Measurements from ENCODE around the gene TTYH3. TPM values are rescaled to one million over a fixed set of nuclear protein-coding genes. Genes with fewer than 3 reads are reported as not detected.
"Not testable (repeated sequence)": the region's sequence is repeated elsewhere in the genome, so short reads cannot be mapped to it uniquely, and the experiment has no call there.

TTYH3 gene
- total RNA-seq, 1 donor from 2014 or later: 18.8 TPM

DNA sequence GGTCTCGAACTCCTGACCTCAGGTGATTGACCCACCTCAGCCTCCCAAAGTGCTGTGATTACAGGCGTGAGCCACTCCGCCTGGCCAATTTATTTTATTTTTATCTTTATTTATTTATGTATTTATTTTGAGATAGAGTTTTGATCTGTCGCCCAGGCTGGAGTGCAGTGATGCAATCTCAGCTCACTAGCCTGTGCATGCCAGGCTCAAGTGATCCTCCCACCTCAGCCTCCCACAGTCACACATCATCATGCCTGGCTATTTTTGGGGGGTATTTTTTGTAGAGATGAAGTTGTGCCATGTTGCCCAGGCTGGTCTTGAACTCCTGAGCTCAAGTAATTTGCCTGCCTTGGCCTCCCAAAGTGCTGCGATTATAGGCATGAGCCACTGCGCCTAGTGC, 41.4 kb downstream of the TTYH3 start:
- H3K9me3 ChIP-seq (ENCODE audit: control insufficient read depth in 3 of 3, low read length in 3 of 3); H3K27ac ChIP-seq (ENCODE audit: low read depth, low read length); H3K4me3 ChIP-seq (ENCODE audit: low read length in 3 of 3); H3K9ac ChIP-seq (ENCODE audit: low read depth in 1 of 3, low read length in 3 of 3); H3K36me3 ChIP-seq (ENCODE audit: control insufficient read depth in 3 of 3, insufficient read depth in 3 of 3, low read length in 3 of 3); H3K4me1 ChIP-seq (ENCODE audit: control insufficient read depth in 3 of 3, insufficient read depth in 3 of 3, low read length in 3 of 3): not testable (repeated sequence)
- peaks cover 13 to 20% (median 19%) of the 10 kb centered on the region in 3 donors for H3K27me3 ChIP-seq (ENCODE audit: control insufficient read depth in 3 of 3, insufficient read depth in 3 of 3, low read length in 3 of 3)

DNA sequence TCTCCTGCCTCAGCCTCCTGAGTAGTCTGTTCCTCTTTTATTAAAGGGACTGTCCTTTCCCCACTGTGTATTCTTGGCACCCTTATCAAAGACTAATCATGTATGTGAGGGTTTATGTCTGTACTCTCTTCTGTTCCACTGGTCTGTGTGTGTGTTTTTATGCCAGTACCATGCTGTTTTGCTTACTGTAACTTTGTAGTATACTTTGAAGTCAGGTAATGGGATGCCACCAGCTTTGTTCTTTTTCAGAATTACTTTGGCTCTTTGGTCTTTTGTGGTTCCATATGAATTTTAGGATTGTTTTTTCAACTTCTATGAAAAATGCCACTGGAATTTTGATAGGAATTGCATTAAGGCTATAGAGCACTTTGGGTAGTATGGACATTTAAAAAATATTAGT, 42.1 kb downstream of the TTYH3 start:
- H3K4me1 ChIP-seq (ENCODE audit: control insufficient read depth in 3 of 3, insufficient read depth in 3 of 3, low read length in 3 of 3): peaks cover 0 to 5% (median 0%) of the 10 kb centered on the region in 3 donors
- H3K27me3 ChIP-seq (ENCODE audit: control insufficient read depth in 3 of 3, insufficient read depth in 3 of 3, low read length in 3 of 3): peaks cover 10 to 16% (median 15%) of the 10 kb centered on the region in 3 donors
- no peak overlapping the region for H3K27ac ChIP-seq (ENCODE audit: low read depth, low read length)
- no peaks in the 10 kb centered on the region for H3K36me3 ChIP-seq (ENCODE audit: control insufficient read depth in 3 of 3, insufficient read depth in 3 of 3, low read length in 3 of 3)
- peaks cover 0 to 3% (median 0%) of the 10 kb centered on the region in 3 donors for H3K9me3 ChIP-seq (ENCODE audit: control insufficient read depth in 3 of 3, low read length in 3 of 3)
- H3K4me3 ChIP-seq (ENCODE audit: low read length in 3 of 3): no peak overlapping the region
- H3K9ac ChIP-seq (ENCODE audit: low read depth in 1 of 3, low read length in 3 of 3): no peak overlapping the region

- no peak overlapping the region for H3K27ac ChIP-seq (ENCODE audit: low read depth, low read length)
- peaks cover 0 to 5% (median 0%) of the 10 kb centered on the region in 3 donors for H3K4me1 ChIP-seq (ENCODE audit: control insufficient read depth in 3 of 3, insufficient read depth in 3 of 3, low read length in 3 of 3)
- peaks cover 0 to 3% (median 0%) of the 10 kb centered on the region in 3 donors for H3K9me3 ChIP-seq (ENCODE audit: control insufficient read depth in 3 of 3, low read length in 3 of 3)
- H3K27me3 ChIP-seq (ENCODE audit: control insufficient read depth in 3 of 3, insufficient read depth in 3 of 3, low read length in 3 of 3): peaks cover 14 to 16% (median 15%) of the 10 kb centered on the region in 3 donors
- no peak overlapping the region for H3K4me3 ChIP-seq (ENCODE audit: low read length in 3 of 3)
- no peaks in the 10 kb centered on the region for H3K36me3 ChIP-seq (ENCODE audit: control insufficient read depth in 3 of 3, insufficient read depth in 3 of 3, low read length in 3 of 3)
- no peak overlapping the region for H3K9ac ChIP-seq (ENCODE audit: low read depth in 1 of 3, low read length in 3 of 3)
These were observed 43.5 kb downstream of the TTYH3 start for GRCh38 chr7:2675256-2675764.

- not testable (repeated sequence) for H3K9me3 ChIP-seq (ENCODE audit: control insufficient read depth in 3 of 3, low read length in 3 of 3)
- H3K27me3 ChIP-seq (ENCODE audit: control insufficient read depth in 3 of 3, insufficient read depth in 3 of 3, low read length in 3 of 3): peaks cover 6 to 19% (median 13%) of the 10 kb centered on the region in 3 donors
These were observed 44.8 kb downstream of the TTYH3 start for GRCh38 chr7:2676576-2676975.

GRCh38 chr7:2678454-2678853, 46.7 kb downstream of the TTYH3 start:
- not testable (repeated sequence) for H3K4me3 ChIP-seq (ENCODE audit: low read length in 3 of 3); H3K27ac ChIP-seq (ENCODE audit: low read depth, low read length); H3K4me1 ChIP-seq (ENCODE audit: control insufficient read depth in 3 of 3, insufficient read depth in 3 of 3, low read length in 3 of 3); H3K9ac ChIP-seq (ENCODE audit: low read depth in 1 of 3, low read length in 3 of 3); H3K9me3 ChIP-seq (ENCODE audit: control insufficient read depth in 3 of 3, low read length in 3 of 3); H3K36me3 ChIP-seq (ENCODE audit: control insufficient read depth in 3 of 3, insufficient read depth in 3 of 3, low read length in 3 of 3)
- H3K27me3 ChIP-seq (ENCODE audit: control insufficient read depth in 3 of 3, insufficient read depth in 3 of 3, low read length in 3 of 3): peaks cover 14 to 32% (median 26%) of the 10 kb centered on the region in 3 donors

More at GRCh38 chr7:2676576-2676975, 44.8 kb downstream of the TTYH3 start:
- H3K4me1 ChIP-seq (ENCODE audit: control insufficient read depth in 3 of 3, insufficient read depth in 3 of 3, low read length in 3 of 3); H3K36me3 ChIP-seq (ENCODE audit: control insufficient read depth in 3 of 3, insufficient read depth in 3 of 3, low read length in 3 of 3); H3K27ac ChIP-seq (ENCODE audit: low read depth, low read length); H3K4me3 ChIP-seq (ENCODE audit: low read length in 3 of 3); H3K9ac ChIP-seq (ENCODE audit: low read depth in 1 of 3, low read length in 3 of 3): not testable (repeated sequence)

GRCh38 chr7:2679135-2680127, 47.6 kb downstream of the TTYH3 start:
- H3K27ac ChIP-seq (ENCODE audit: low read depth, low read length); H3K36me3 ChIP-seq (ENCODE audit: control insufficient read depth in 3 of 3, insufficient read depth in 3 of 3, low read length in 3 of 3); H3K9me3 ChIP-seq (ENCODE audit: control insufficient read depth in 3 of 3, low read length in 3 of 3); H3K4me1 ChIP-seq (ENCODE audit: control insufficient read depth in 3 of 3, insufficient read depth in 3 of 3, low read length in 3 of 3); H3K4me3 ChIP-seq (ENCODE audit: low read length in 3 of 3); H3K9ac ChIP-seq (ENCODE audit: low read depth in 1 of 3, low read length in 3 of 3): not testable (repeated sequence)
- H3K27me3 ChIP-seq (ENCODE audit: control insufficient read depth in 3 of 3, insufficient read depth in 3 of 3, low read length in 3 of 3): peaks cover 17 to 36% (median 27%) of the 10 kb centered on the region in 3 donors

GRCh38 chr7:2680256-2680655, 48.5 kb downstream of the TTYH3 start:
- no peak overlapping the region for H3K27ac ChIP-seq (ENCODE audit: low read depth, low read length)
- H3K36me3 ChIP-seq (ENCODE audit: control insufficient read depth in 3 of 3, insufficient read depth in 3 of 3, low read length in 3 of 3): no peaks in the 10 kb centered on the region
- no peak overlapping the region for H3K4me3 ChIP-seq (ENCODE audit: low read length in 3 of 3)
- H3K4me1 ChIP-seq (ENCODE audit: control insufficient read depth in 3 of 3, insufficient read depth in 3 of 3, low read length in 3 of 3): no peaks in the 10 kb centered on the region
- no peak overlapping the region for H3K9ac ChIP-seq (ENCODE audit: low read depth in 1 of 3, low read length in 3 of 3)
- H3K9me3 ChIP-seq (ENCODE audit: control insufficient read depth in 3 of 3, low read length in 3 of 3): peaks cover 0 to 3% (median 0%) of the 10 kb centered on the region in 3 donors
- H3K27me3 ChIP-seq (ENCODE audit: control insufficient read depth in 3 of 3, insufficient read depth in 3 of 3, low read length in 3 of 3): peaks cover 18 to 38% (median 29%) of the 10 kb centered on the region in 3 donors

- Histone ChIP-seq H3K9ac (ENCODE audit: low read depth in 1 of 3, low read length in 3 of 3) (no peak overlapping the region), H3K36me3 (ENCODE audit: control insufficient read depth in 3 of 3, insufficient read depth in 3 of 3, low read length in 3 of 3) (no peaks in the 10 kb centered on the region), H3K4me1 (ENCODE audit: control insufficient read depth in 3 of 3, insufficient read depth in 3 of 3, low read length in 3 of 3) (no peaks in the 10 kb centered on the region), H3K4me3 (ENCODE audit: low read length in 3 of 3) (no peak overlapping the region), H3K27ac (ENCODE audit: low read depth, low read length) (no peak overlapping the region), H3K9me3 (ENCODE audit: control insufficient read depth in 3 of 3, low read length in 3 of 3) (no peaks in the 10 kb centered on the region), H3K27me3 (ENCODE audit: control insufficient read depth in 3 of 3, insufficient read depth in 3 of 3, low read length in 3 of 3) (peaks cover 20 to 40% (median 32%) of the 10 kb centered on the region in 3 donors)
These were observed 49.2 kb downstream of the TTYH3 start for GRCh38 chr7:2680792-2681490.

GRCh38 chr7:2681929-2682799, 50.4 kb downstream of the TTYH3 start:
- Histone ChIP-seq H3K4me1 (ENCODE audit: control insufficient read depth in 3 of 3, insufficient read depth in 3 of 3, low read length in 3 of 3) (peaks cover 0 to under 1% (median 0%) of the 10 kb centered on the region in 3 donors), H3K27me3 (ENCODE audit: control insufficient read depth in 3 of 3, insufficient read depth in 3 of 3, low read length in 3 of 3) (peaks cover 30 to 48% (median 39%) of the 10 kb centered on the region in 3 donors), H3K4me3 (ENCODE audit: low read length in 3 of 3) (no peak overlapping the region), H3K9ac (ENCODE audit: low read depth in 1 of 3, low read length in 3 of 3) (no peak overlapping the region), H3K36me3 (ENCODE audit: control insufficient read depth in 3 of 3, insufficient read depth in 3 of 3, low read length in 3 of 3) (no peaks in the 10 kb centered on the region), H3K27ac (ENCODE audit: low read depth, low read length) (no peak overlapping the region), H3K9me3 (ENCODE audit: control insufficient read depth in 3 of 3, low read length in 3 of 3) (no peaks in the 10 kb centered on the region)

Data from skeletal muscle tissue (tissue), 4 donors.